NCI-H345 (cell line): ENCODE data around the gene CELF4.
A peak's percentile ranks its signal among the peaks of the same experiment; 100 is the strongest.

Experiments used
- DNase-seq: peaks from one replicate; lab custom pipeline; 2025; lab: John Stamatoyannopoulos, UW

CELF4 gene

GRCh38 chr18:37391698-37392548, 173.7 kb downstream of the CELF4 start:
- DNase-seq = no peak

GRCh38 chr18:37391156-37391555, 174.4 kb downstream of the CELF4 start:
- no peak for DNase-seq

GRCh38 chr18:37390687-37391086, 174.9 kb downstream of the CELF4 start:
- no peak for DNase-seq

GRCh38 chr18:37389684-37390368, 175.8 kb downstream of the CELF4 start:
- no peak for DNase-seq

- DNase-seq = no peak
Observed at GRCh38 chr18:37389041-37389440, 176.6 kb downstream of the CELF4 start.

- no peak for DNase-seq
Observed at GRCh38 chr18:37388413-37388812, 177.2 kb downstream of the CELF4 start.

- peak; percentile 68 for DNase-seq
Observed at GRCh38 chr18:37385846-37386778, 179.5 kb downstream of the CELF4 start.

GRCh38 chr18:37383846-37384595, 181.6 kb downstream of the CELF4 start:
- DNase-seq = no peak

- no peak for DNase-seq
Observed at GRCh38 chr18:37383036-37383785, 182.4 kb downstream of the CELF4 start.

- no peak for DNase-seq
Observed at GRCh38 chr18:37381554-37381953, 184.0 kb downstream of the CELF4 start.

GRCh38 chr18:37380546-37381110, 185.0 kb downstream of the CELF4 start:
- no peak for DNase-seq

- DNase-seq = no peak
Observed at GRCh38 chr18:37378336-37379010, 187.1 kb downstream of the CELF4 start.

GRCh38 chr18:37375181-37375580, 190.4 kb downstream of the CELF4 start:
- no peak for DNase-seq

- no peak for DNase-seq
Observed at GRCh38 chr18:37368110-37368954, 197.3 kb downstream of the CELF4 start.

- peak; percentile 4 for DNase-seq
Observed at GRCh38 chr18:37364237-37364636, 201.4 kb downstream of the CELF4 start.

- DNase-seq = no peak
Observed at GRCh38 chr18:37362158-37362890, 203.3 kb downstream of the CELF4 start.

GRCh38 chr18:37361335-37362157, 204.1 kb downstream of the CELF4 start:
- DNase-seq = peak; percentile 20
